ENCODE data around the gene FAM131C. TPM values are rescaled to one million over a fixed set of nuclear protein-coding genes. Genes with fewer than 3 reads are reported as not detected.
"Not testable (repeated sequence)": the region's sequence is repeated elsewhere in the genome, so short reads cannot be mapped to it uniquely, and the experiment has no call there.

Gene FAM131C
- total RNA-seq, 4 donors from 2014 or later = 0.28 to 0.85 TPM; not detected in 2

GRCh38 chr1:16109571-16109970 is 36.1 kb upstream of the FAM131C start:
- H3K9me3 ChIP-seq = no peaks in the 10 kb centered on the region
- TF ChIP-seq POLR2A (IDR thresholded peaks at IDR 0.05) (no peak), CTCF (IDR thresholded peaks at IDR 0.05) (no peak)
- H3K4me3 ChIP-seq = no peak overlapping the region
- intact Hi-C loops (cut with DNase I; ENCODE audit: low total_unique reads) = no loop called here
- no peak overlapping the region for H3K27ac ChIP-seq
- H3K27me3 ChIP-seq = no peaks in the 10 kb centered on the region
- H3K36me3 ChIP-seq = no peaks in the 10 kb centered on the region
- peaks cover 0 to 10% of the 10 kb centered on the region in 2 donors for H3K4me1 ChIP-seq
- DNase-seq = no peak

GRCh38 chr1:16107039-16107438 is 33.6 kb upstream of the FAM131C start:
- H3K4me3 ChIP-seq; H3K9me3 ChIP-seq; DNase-seq; H3K36me3 ChIP-seq; H3K27me3 ChIP-seq; H3K27ac ChIP-seq; intact Hi-C loops (cut with DNase I; ENCODE audit: low total_unique reads); H3K4me1 ChIP-seq: not testable (repeated sequence)

- Histone ChIP-seq H3K36me3 (no peaks in the 10 kb centered on the region), H3K9me3 (no peaks in the 10 kb centered on the region), H3K27ac (no peak overlapping the region), H3K4me3 (no peak overlapping the region), H3K4me1 (no peaks in the 10 kb centered on the region), H3K27me3 (no peaks in the 10 kb centered on the region)
- intact Hi-C loops (cut with DNase I; ENCODE audit: low total_unique reads) = no loop called here
- no peak for DNase-seq
- TF ChIP-seq POLR2A (IDR thresholded peaks at IDR 0.05) (no peak), CTCF (IDR thresholded peaks at IDR 0.05) (no peak)
Observed at GRCh38 chr1:16101623-16102022, 28.2 kb upstream of the FAM131C start.

- no peak overlapping the region for H3K27ac ChIP-seq
Observed at GRCh38 chr1:16099412-16099811, 26.0 kb upstream of the FAM131C start.

GRCh38 chr1:16095447-16095846 is 22.0 kb upstream of the FAM131C start:
- H3K27me3 ChIP-seq = no peaks in the 10 kb centered on the region
- no peak for DNase-seq
- H3K36me3 ChIP-seq = no peaks in the 10 kb centered on the region
- intact Hi-C loops (cut with DNase I; ENCODE audit: low total_unique reads) = no loop called here
- TF ChIP-seq CTCF (IDR thresholded peaks at IDR 0.05) (no peak), POLR2A (IDR thresholded peaks at IDR 0.05) (no peak)
- no peaks in the 10 kb centered on the region for H3K4me1 ChIP-seq
- no peak overlapping the region for H3K27ac ChIP-seq
- H3K4me3 ChIP-seq = no peak overlapping the region
- no peaks in the 10 kb centered on the region for H3K9me3 ChIP-seq

More at GRCh38 chr1:16099412-16099811, 26.0 kb upstream of the FAM131C start:
- DNase-seq = no peak
- intact Hi-C loops (cut with DNase I; ENCODE audit: low total_unique reads) = no loop called here
- Histone ChIP-seq H3K4me1 (no peaks in the 10 kb centered on the region), H3K9me3 (no peaks in the 10 kb centered on the region), H3K36me3 (no peaks in the 10 kb centered on the region), H3K4me3 (no peak overlapping the region), H3K27me3 (no peaks in the 10 kb centered on the region)
- TF ChIP-seq POLR2A (IDR thresholded peaks at IDR 0.05) = no peak
- no peak for TF ChIP-seq CTCF (IDR thresholded peaks at IDR 0.05)
